ENCODE measurements around the gene NEU4. TPM values are rescaled to one million over a fixed set of nuclear protein-coding genes. Genes with fewer than 3 reads are reported as not detected.

The NEU4 gene
- total RNA-seq, 1 experiment from 2014 or later, result 0.70 TPM

- no peak for DNase-seq
- H3K79me2 ChIP-seq (ENCODE audit: insufficient read depth, low read length), result no peaks in the 10 kb centered on the region
- no peak overlapping the region for H3K4me3 Mint-ChIP-seq
- no peak overlapping the region for H3K27ac Mint-ChIP-seq
- H2BK15ac ChIP-seq (ENCODE audit: low read depth, low read length), result no peak overlapping the region
- no peak overlapping the region for H3K23ac ChIP-seq (ENCODE audit: insufficient read length, low read depth, low read length)
- no peak overlapping the region for H3K4ac ChIP-seq (ENCODE audit: low read depth, low read length)
- TF ChIP-seq CTCF (conservative IDR thresholded peaks at IDR 0.05), result no peak
- no CpG with 5 or more reads among the region's 17 CpGs for WGBS (ENCODE audit: extremely low coverage, insufficient read length, low lambda C conversion rate)
- H3K18ac ChIP-seq (ENCODE audit: insufficient read length, low read depth, low read length), result no peak overlapping the region
- no peaks in the 10 kb centered on the region for H3K23me2 ChIP-seq (ENCODE audit: insufficient read length, low read depth, low read length, poor library complexity, severe bottlenecking)
- H4K91ac ChIP-seq (ENCODE audit: insufficient read length, low read depth, low read length), result no peak overlapping the region
- no peak overlapping the region for H2BK5ac ChIP-seq (ENCODE audit: insufficient read length, low read length)
- no peaks in the 10 kb centered on the region; a peak in 1 of 7 replicates for H3K36me3 Mint-ChIP-seq (ENCODE audit: insufficient read depth in 1 of 3, low read depth in 3 of 3)
- H4K8ac ChIP-seq (replicated peaks; ENCODE audit: insufficient read length, low read depth, low read length), result no peak overlapping the region
- H2BK120ac ChIP-seq (ENCODE audit: low read depth, low read length, poor library complexity, severe bottlenecking), result no peak overlapping the region
- no peaks in the 10 kb centered on the region for H3K79me1 ChIP-seq (ENCODE audit: insufficient read depth, low read depth, low read length, poor library complexity, severe bottlenecking)
- no peak overlapping the region for H3T11ph ChIP-seq (ENCODE audit: low read length)
- no peak overlapping the region for H3K27ac ChIP-seq (ENCODE audit: insufficient read length, low read depth, low read length)
- no peaks in the 10 kb centered on the region for H4K20me1 ChIP-seq (ENCODE audit: control insufficient read depth, insufficient read depth, insufficient read length)
- no peak overlapping the region for H2AFZ ChIP-seq (ENCODE audit: low read length)
- no peak overlapping the region for H2BK20ac ChIP-seq (ENCODE audit: low read depth, low read length, poor library complexity, severe bottlenecking)
- no peaks in the 10 kb centered on the region for H3K4me1 ChIP-seq (ENCODE audit: insufficient read depth, low read length)
- no peak overlapping the region for H3K14ac ChIP-seq (ENCODE audit: insufficient read depth, low read length)
- no peak overlapping the region for H3K4me2 ChIP-seq (ENCODE audit: insufficient read depth, insufficient read length, low read length)
- no peaks in the 10 kb centered on the region; a peak in 2 of 5 replicates for H3K9me3 Mint-ChIP-seq
- H4K5ac ChIP-seq (ENCODE audit: insufficient read length, low read depth, low read length), result no peak overlapping the region
- no peak overlapping the region for H2BK12ac ChIP-seq (ENCODE audit: insufficient read length, low read depth, low read length)
- H3K56ac ChIP-seq (ENCODE audit: insufficient read length, low read depth, low read length), result no peak overlapping the region
- peaks cover 1% of the 10 kb centered on the region; the same call in 1 of the 2 replicates for H3K27me3 Mint-ChIP-seq (ENCODE audit: low read depth)
- no peaks in the 10 kb centered on the region for H3K27me3 ChIP-seq (ENCODE audit: insufficient read depth, low read length)
- no peak overlapping the region for H3K9ac ChIP-seq (ENCODE audit: extremely low read depth, insufficient read length, low read length)
- no peak overlapping the region for H2AK5ac ChIP-seq (ENCODE audit: insufficient read length, low read length)
- H3K4me1 Mint-ChIP-seq, result peaks cover 4 to 9% of the 10 kb centered on the region in 2 experiments; a peak in 3 of 4 replicates
- no peaks in the 10 kb centered on the region for H3K9me3 ChIP-seq (ENCODE audit: control insufficient read depth, low read depth, low read length)
Observed at GRCh38 chr2:241814393-241814642, 5.3 kb downstream of the NEU4 start.
